HG03571 (cell line): ENCODE data around the gene EVX1.

Experiments used
- ATAC-seq: cut with Tn5 transposase; IDR thresholded peaks from one replicate; pipeline ENCODE4 v1.9.1; 2021; ENCODE audit not compliant: unreplicated experiment

EVX1 gene

DNA sequence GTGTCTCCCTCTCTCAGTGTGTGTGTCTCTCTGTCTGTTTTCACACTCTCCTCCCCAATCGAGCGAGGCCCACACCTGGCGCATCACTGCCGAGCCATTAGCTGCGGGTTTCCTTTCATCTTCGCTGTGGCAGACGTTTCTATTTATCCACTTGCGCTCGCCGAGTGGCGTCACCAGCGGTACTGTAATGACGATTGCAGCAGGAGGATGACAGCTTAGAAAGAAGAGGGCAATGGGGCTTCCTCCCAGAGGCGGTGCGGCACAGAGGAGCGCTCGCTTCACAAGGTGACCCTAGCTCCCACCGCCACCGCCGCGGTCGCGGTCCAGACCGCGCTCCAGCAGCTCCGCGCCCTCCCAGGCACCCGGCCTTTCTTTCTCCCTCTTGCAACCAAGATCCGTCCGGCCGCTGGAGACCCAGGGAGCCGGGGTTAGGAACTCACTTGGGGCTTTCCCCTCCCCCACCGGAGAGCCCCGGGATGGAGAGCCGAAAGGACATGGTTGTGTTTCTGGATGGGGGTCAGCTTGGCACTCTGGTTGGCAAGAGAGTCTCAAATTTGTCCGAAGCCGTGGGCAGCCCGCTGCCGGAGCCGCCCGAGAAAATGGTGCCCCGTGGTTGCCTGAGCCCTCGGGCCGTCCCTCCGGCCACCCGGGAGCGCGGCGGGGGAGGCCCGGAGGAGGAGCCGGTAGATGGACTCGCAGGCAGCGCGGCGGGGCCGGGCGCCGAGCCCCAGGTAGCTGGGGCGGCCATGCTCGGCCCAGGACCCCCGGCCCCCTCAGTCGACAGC, at the start of gene EVX1:
EVX1 (plus strand) TSS at position 248 of the 785 bp plus-strand sequence; CDS start at position 477, 229 bp downstream.
- ATAC-seq = no peak

DNA sequence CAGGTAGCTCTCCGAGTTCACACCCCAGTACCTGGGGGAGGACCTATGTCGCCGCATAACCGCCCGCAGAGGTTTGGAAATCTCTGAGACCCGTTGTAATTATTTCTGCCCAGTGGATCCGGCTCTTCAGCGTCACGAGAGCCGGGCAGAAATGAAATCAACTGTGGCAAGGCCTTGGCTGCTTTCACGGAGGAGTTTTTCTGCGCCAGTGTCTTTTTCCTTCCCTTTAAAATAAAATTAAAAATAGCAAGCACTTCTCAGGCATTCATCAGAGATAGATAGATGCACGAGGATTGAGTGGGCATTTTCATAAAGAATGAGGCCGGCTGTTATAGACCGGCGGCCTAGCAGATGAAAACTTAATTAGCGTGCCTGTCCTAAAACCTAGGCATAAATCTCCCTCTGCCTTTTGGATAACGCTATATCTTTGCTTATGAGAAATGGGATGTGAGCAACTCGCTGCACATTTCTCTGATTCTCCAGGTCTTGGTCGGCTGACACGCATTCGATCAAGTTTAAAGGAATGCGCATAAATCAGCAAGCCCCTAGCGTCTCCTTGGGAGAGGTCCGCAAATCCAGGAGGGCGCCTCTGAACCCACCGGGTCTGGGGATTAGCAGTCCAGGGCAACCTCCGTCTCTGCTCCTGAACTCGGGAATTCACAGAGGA, 49.1 kb upstream of the EVX1 start:
- ATAC-seq = no peak

DNA sequence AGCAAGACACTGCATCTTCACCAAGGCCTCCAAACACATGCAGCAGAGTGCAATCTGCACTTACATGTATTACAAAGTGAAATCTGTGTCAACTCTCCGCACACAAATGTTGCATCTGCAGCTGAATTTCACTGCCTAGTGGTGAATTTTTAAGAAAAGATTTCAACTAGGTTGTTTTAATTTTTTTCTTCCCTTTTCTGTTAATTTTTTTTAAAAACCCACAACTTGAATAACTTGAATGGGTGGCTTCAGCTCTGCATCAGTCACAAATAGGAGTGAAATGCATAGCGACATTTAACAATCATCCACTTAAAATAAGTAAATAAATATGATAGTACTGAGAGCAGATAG, 48.6 kb upstream of the EVX1 start:
- ATAC-seq = no peak

DNA sequence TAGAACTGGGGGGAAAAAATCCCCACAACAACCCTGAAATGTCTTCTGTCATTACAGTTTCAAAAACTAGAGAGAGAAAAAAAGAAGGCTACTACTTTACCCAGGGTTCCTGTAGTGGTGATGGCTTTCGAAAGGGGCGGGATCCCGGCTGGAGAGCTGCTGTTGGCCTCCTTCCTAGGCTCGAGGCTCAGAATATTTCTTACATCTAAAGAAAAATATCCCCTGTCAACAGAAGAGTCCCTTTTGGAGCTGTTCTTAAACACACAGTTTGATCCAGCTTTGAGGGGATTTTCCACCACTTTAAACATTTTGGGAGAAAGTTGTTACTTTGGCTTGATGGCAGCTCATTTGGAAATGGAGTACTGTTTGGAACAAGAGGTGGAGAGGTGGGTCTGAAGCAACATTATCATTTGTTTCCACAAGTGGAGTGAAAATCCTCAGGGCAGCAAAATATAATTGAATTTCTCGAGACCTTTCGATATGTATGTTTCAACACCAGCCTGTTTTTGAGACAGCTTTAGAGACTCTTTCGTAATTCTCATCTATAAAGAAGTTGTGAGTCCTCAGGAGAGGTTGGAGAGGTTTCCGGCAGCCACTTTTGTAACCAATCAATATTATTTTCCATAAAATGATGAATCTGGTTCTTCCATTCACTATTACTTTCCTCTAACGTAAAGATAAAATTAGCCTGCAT, 47.8 kb upstream of the EVX1 start:
- no peak for ATAC-seq

DNA sequence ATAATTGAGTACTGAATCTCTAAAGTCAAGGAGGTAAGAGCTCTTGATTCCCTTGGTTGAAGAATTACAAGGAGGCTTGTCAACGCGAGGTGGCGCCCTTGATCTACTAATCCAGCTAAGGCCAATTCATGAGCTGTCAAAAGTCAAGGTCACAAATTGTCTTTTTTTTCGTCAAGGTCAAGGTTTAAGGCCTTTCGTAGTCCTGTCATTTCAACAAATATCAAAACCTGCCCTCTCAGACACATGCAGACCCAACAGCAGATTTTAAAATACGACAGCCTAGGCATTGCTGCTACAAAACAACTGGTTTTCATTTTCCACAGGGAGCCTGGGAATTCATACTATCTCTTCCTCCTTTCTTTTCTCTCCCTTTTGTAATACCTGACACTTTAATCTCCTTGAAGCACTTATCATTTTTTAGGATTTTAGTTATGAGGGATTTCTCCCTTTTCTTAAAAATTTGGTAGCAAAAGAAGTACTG, 46.3 kb upstream of the EVX1 start:
- no peak for ATAC-seq

DNA sequence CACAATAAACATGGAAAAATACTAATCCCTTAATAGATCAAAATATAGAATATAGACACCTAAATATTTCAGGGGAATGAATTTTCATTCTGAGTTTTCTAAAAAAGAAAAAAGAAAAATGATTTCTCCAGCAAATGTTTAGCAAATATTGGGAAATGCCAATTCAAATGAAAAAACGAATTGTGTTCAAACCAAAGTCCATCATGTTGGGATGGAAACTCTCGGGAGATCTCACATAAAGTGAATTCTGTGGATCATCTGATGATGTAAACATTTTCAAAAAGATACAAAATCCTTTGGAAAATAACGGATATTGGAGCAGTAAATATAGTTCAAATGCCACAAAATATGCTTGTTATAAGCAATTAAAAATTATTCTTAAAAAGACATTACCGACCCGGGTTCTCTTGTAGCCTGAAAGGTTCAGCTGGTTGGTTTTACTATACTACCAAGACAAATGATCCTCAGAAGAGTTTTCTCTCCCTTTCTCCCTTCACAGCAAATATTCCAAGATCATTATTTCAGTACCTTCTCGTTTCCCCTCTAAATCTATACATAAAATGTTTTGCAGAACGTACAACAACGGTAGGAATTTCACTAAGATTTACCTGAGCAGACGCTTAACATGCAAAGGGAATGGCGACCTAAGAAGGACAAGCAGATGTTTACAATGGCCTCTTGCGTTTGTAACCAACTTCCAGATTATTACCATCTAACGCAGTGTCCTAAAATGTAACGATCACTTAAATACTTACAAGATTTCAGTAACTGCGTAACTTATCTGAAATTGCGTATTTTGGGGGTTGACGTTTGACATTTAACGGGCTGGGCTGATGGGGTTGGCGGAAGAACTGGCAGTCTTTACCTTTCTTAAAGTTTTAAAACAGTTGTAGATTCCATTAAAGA, 45.2 kb upstream of the EVX1 start:
- no peak for ATAC-seq

DNA sequence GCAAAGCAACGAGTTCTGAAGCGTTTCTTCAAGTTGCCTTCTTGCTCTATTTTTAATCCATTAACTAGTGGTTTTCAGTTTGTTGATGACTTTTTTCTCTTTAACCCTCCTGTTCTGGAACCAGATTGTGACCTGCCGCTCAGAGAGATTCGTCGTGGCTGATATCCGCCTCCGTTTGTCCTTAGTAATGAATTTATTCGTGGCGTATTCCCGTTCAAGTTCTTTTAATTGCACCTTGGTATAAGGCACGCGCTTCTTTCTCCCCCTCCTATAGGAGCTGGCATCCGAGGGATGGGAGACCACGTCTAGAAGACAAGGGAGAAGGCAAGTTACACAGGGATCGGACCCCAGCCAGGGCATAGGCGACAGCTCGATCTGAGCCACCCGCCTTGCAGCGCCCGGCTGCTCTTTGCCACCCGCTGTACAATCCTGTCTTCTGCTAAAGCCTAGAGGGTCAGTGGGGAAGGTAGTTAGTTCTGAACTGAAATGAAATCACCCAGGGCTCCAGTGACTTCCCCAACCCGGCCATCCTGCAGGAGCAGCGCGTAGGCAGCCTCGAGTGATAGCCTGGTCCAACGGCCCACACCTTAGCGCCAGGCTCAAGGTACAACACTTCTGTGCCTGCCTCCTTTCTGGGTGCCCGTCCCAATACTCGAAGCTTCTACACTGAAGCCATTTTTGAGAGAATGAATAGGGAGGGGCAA, 44.3 kb upstream of the EVX1 start:
- no peak for ATAC-seq

DNA sequence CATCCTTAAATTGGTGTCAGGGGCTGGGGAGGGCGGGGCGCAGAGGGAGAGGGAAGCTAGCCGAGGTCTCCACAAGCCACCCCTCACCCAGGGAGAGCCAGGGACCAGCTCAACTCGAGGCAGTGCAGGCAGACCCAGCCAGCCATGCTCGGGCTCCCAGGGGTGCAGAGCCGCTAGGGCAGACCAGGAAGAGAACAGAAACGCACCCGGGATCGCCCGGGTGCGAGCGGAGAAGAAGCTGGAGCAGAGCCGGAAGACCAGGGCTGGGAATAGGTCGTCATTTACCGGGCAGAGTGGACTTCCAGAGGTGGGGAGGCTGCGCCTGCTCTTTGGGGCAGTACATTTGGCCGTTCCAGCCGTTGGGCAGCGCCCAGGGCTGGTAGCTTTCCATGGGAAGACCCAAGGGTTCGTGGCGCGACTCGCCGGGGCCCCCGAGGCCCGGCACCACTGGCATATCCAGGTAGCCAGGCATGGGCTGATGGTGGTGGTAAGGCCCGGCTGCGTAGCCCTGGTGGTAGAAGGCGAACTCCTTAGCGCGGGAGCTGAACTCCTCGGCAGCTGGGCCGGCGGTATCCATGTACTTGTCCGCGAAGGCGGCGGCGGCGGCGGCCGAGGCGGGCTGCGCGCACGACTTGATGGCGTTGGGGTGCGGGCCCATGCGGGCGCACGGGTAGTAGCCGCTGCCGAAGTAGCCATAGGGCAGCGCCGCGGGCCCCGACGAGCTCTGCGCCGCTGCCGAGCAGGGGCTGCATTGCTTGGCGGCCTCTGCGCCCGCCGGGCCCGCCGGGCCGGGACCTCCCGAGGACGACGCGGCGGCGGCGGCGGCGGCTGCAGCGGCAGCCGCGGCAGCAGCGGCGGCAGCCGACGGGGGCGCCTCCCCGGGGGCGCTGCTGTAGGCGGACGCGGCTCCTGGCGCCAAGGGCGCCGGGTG, 43.5 kb upstream of the EVX1 start:
- ATAC-seq = no peak

DNA sequence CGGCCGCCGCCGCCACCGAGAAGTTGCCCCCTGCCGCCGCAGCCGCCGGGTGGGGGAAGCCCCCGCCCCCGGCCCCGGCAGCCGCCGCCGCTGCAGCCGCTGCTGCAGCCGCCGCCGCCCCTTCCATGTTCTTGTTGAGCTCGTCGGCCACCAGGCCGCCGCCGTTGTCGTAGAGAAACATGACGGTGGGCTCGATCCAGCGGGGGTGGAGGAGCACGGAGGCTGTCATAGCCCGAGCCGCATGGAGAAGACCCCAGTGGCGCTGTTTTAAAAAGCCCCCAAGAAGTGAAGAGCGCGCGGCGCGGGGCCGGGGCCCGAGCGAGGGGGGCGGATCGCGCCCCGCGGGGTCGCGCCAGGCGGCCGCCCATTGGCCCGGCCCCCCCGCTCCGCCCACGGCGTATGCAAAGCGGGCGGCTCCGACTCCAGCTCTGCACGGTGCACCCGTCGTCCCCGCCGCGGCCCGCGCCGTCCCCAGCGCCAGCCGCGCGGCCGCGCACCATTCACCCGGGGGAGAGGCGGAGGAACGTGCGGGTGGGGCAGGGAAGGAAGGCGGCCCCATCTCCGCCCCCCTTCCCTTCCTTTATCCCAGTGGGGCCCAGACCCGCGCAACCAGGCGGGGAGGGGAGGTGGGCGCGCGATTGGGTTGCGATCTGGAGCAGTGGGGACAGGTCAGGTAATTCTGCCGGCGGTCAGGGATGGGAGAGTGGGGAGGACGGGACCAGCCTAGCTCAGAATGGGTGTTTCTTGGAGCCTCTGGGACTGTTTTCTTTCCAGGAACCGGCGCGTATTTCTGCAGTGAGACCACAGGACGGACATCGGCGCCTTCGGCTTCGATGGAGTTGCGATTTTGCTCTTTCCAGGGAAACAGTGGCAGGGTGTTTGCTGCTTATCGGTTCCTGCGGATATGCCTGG, 42.5 kb upstream of the EVX1 start, which contains the start of gene HOXA13:
HOXA13 (minus strand) TSS at position 243 of the 912 bp plus-strand sequence; CDS start at position 229, 14 bp downstream.
- no peak for ATAC-seq

DNA sequence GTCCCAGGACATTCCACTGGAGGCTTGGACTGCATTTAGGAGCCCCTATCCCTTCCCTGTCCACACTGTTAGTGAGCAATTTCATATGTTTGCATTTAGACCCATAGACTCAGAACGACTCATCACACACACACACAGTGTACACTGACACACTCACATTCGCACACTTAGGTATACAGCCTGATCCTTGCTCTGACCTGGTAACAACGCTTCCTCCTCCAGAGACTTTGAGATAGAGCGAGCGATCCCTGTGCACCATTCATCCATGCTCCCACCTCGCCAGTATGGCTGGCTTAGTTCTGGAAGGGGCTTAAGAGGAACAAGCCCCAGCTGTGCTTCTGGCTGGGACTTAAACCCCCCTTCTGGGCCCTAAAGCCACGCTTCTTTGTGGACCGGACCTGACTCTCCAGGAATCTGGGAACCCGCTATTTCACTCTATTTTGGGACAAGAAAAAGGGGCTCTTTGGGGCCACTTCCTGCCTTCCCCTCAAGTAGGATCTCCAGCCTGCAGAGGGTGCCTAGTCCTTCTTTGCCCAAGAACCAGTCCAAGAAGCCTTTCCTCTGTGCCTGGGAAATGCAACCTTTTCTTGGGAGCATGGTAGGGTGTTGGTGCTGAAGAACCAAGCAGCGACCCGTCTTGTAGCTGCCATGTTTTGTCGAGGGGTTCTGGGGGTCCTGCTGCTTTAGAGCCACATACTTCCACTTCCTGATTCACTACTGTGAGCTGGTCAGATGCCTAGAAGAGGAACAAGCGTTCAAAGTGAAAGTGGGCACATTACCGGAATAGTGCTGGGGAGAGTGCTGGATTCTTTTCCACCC, 41.6 kb upstream of the EVX1 start:
- ATAC-seq = no peak

DNA sequence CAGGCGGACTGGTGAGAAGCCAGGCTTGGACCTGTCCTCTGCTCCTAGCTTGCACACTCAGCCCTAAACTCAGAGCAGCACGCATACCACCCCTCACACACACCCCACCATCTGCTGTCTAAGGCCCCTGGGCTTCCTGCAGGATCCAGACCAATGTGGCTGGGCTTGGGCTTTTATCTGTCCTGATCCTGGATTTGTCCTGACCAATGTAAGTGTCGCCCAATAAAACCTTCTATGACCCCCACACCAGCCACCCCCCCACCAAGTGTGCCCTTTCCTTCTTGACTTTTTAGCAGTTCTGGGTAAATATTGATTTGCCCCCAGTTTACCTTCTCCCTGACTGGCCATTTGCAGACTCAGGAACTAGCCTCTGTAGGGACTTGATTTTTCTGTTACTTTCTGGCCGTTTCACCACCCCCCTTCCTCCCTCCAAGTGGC, 41.0 kb upstream of the EVX1 start:
- ATAC-seq = no peak

DNA sequence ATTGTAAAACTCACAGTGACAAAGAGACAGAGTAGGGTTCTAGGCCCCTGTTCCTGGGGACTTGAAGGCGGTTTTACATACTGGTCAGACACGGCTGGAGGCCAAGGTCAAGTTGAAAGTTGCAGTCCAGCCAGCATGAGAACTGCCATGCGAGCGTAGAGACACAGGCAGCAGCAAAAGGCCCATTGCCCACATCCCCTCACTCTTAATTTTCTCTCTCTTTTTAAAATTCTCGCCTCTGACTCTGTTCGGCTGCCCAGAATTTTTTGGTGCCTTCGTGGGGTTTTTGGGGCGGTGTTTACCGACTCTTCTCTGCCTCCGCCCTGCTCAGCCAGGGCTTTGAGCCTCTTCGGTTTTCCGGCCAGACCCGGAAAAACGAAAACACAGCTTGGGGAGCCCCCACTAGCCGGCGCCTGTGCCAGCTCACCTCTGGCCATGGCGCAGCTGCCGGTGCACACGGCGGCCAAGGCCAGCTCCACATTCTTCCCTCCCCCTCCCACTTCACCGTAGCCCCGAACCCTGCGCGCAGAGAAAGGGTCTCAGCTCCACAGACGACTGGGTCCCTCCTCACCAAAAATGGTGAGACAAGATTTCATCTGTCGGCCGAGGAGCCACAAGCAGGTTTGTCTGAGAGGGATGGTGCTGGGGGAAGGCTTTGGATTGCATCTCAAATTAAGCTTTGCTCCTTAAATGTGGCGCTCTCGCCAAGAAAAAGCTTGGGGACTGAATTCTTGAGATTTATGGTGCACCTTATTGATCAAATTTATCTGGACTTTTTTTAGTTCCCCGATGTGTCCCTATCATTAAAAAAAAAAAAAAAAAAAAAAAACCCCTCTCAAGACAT, 40.4 kb upstream of the EVX1 start:
- no peak for ATAC-seq

DNA sequence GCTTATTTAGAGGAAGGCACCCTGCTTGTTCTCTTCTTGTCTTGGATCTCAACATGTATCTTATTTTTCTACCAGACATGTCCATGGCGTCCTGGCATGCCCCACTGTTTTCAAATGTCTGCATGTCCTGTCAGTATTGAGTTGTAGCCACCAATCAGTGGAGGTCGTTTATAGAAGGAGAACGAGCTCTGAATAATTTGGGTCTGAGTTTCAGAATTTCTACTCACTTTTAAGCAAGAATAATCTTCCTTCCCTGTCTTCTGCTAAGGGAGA, 39.8 kb upstream of the EVX1 start:
- ATAC-seq = no peak

DNA sequence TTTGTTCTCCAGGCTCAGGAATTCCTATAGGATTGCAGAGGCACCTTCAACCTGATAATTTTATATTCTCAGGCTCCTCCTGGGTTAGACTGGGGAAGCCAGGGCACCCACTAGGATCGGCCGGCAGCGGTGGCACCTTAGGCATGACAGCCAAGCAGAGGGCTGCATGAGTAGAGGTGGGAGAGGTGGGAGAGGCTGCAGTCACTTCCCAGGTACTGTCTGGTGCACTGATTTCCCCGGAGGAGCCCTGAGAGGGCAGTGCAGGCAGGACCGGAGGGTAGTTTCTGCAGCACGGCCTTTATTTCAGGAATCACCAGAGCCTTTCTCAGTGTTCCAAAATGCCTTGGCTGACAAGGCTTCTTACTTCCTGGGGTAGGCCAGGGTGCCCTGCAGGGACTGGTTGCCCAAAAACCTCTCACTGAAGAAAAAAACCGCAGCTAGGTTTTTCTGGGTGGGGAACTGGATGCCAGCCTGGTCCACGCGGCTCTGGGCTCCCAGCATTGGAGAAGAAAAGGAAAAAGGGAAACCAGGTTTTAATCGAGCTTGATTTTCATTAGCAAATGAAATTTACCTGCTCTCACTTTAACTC, 39.1 kb upstream of the EVX1 start:
- ATAC-seq = no peak

DNA sequence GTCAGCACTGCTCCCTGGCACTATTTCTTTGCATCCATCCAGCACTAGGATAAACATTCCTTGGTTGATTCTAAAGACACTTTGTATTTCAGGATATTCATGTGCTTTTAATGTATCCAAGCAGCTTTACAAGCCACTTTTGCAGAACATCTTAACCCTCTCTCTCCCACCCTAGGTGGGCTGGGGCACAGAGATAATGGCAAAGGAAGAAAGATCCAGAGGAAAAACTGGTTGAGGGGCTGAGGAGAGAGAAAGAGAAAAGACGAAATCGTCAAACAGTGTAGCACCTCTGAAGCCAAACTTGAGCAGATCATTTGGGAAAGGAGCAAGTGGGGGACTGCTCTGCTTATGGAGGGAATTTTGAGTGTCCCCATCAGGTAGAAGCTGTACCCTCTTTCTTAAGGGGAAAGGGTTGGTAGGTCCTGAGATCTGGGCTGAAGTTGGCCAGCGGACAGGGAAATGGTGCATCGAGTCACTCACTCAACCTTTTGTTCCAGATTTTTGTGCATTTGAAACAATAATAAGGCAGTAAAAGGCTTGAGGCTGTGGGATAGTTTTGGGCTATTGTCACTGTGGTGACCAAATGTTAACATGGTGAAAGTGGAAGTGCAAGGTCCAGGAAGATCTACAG, 38.5 kb upstream of the EVX1 start:
- no peak for ATAC-seq

DNA sequence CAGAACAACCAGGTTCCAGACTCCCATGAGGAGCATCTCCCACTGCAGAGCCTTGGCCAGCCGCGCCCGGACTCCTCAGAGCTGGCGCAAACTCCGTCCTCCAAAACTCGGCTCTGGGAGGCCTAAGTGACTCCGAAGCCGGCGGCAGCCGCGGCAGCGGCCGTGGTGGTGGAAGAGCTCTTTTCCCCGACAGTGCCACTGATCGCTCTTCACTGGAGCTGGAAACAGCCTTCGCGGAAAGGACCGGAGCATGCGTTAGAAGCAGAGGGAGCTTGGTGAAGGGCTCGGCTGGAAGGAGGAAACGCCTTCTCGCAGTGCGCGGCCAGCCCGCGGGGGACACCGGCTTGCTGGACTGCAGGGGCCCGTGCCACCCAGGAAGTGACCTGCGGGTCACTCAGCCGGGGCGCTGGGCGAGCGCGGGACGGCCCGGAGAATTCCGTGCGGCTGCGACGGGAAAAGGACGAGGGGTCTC, 37.7 kb upstream of the EVX1 start:
- ATAC-seq = no peak
